H1 (cell line): ENCODE results near the gene VPS26A. TPM values are rescaled to one million over a fixed set of nuclear protein-coding genes. Genes with fewer than 3 reads are reported as not detected.

Experiments
- CTCF ChIA-PET: fragments of 300-600 bp; sonication (Branson Sonifier 250); formaldehyde crosslinking; loops from one replicate; lab custom pipeline; 2021; ENCODE audit not compliant: partially characterized antibody; lab: Charles Lee
- POLR2A ChIA-PET: fragments of 300-600 bp; sonication (Branson Sonifier 250); formaldehyde crosslinking; loops from one replicate; lab custom pipeline; 2021; ENCODE audit warnings: inconsistent platforms; ENCODE audit not compliant: partially characterized antibody; lab: Charles Lee
- DNase-seq, 2 experiments: peaks; one replicate each; pipeline versions ENCODE4 v3.0.0 to v3.0.0-alpha.2; 2010 to 2022; ENCODE audit warnings: low spot score in 2 of 2, low read depth in 1 of 2, mixed read lengths in 1 of 2
- FAIRE-seq: peaks from 2 replicates; lab custom pipeline; 2011; peaks lifted over from hg19 to GRCh38; lab: Jason Lieb, UNC
- H2AFZ ChIP-seq: 2 replicates; pipeline ENCODE4 v1.8.1; 2012; ENCODE audit warnings: low read length, inconsistent platforms
- H2AK5ac ChIP-seq: 2 replicates; pipeline ENCODE4 v1.6.1; 2013; ENCODE audit warnings: low read depth, low read length
- H2BK120ac ChIP-seq: replicated peaks from 2 replicates; pipeline ENCODE3; 2013; ENCODE audit warnings: low read depth, low read length, inconsistent platforms
- H2BK12ac ChIP-seq: 2 replicates; pipeline ENCODE4 v1.6.1; 2013; ENCODE audit warnings: low read depth, low read length
- H2BK15ac ChIP-seq: 2 replicates; pipeline ENCODE4 v1.6.1; 2013; ENCODE audit warnings: low read length
- H2BK20ac ChIP-seq: 2 replicates; pipeline ENCODE4 v1.6.1; 2013; ENCODE audit warnings: low read length
- H2BK5ac ChIP-seq: 2 replicates; pipeline ENCODE4 v1.6.1; 2013; ENCODE audit warnings: low read depth, low read length
- H3K14ac ChIP-seq: 2 replicates; pipeline ENCODE4 v1.6.1; 2013; ENCODE audit warnings: inconsistent platforms; ENCODE audit not compliant: insufficient read length
- H3K18ac ChIP-seq: 2 replicates; pipeline ENCODE4 v1.6.1; 2013; ENCODE audit warnings: low read length; ENCODE audit errors: extremely low read depth
- H3K23ac ChIP-seq: 2 replicates; pipeline ENCODE4 v1.6.1; 2013; ENCODE audit warnings: inconsistent platforms; ENCODE audit not compliant: insufficient read length
- H3K23me2 ChIP-seq: 2 replicates; pipeline ENCODE4 v1.6.1; 2013; ENCODE audit warnings: low read depth, low read length
- H3K27ac ChIP-seq: 2 replicates; pipeline ENCODE4 v1.6.1; 2011; ENCODE audit warnings: low read depth, low read length, inconsistent platforms
- H3K27me3 ChIP-seq, 4 experiments: replicated peaks in 1 of 4; 1 replicate in 1 of 4; 2 replicates in 3 of 4; pipeline versions ENCODE4 v1.6.1 to v1.8.1; 2011 to 2013; ENCODE audit warnings: low read length in 3 of 4, mild to moderate bottlenecking in 3 of 4, inconsistent platforms in 2 of 4, mixed read lengths in 2 of 4, moderate library complexity in 1 of 4; ENCODE audit not compliant: control insufficient read depth in 3 of 4, insufficient read depth in 3 of 4; ENCODE audit errors: extremely low read depth in 1 of 4
- H3K36me3 ChIP-seq, 4 experiments: 2 replicates each; pipeline versions ENCODE4 v1.6.1 to v1.8.1; 2011 to 2013; ENCODE audit warnings: mild to moderate bottlenecking in 4 of 4, low read length in 3 of 4, moderate library complexity in 2 of 4, control low read depth in 1 of 4, inconsistent platforms in 1 of 4; ENCODE audit not compliant: insufficient read depth in 4 of 4, control insufficient read depth in 2 of 4
- H3K4ac ChIP-seq: replicated peaks from 2 replicates; pipeline ENCODE3; 2013; ENCODE audit warnings: low read length, low read depth, mixed read lengths, inconsistent platforms; ENCODE audit not compliant: insufficient read length
- H3K4me1 ChIP-seq, 4 experiments: replicated peaks in 1 of 4; 1 replicate in 1 of 4; 2 replicates in 3 of 4; pipeline versions ENCODE4 v1.6.1 to v1.8.1; 2011 to 2013; ENCODE audit warnings: low read length in 3 of 4, inconsistent platforms in 2 of 4, mixed read lengths in 1 of 4; ENCODE audit not compliant: insufficient read depth in 4 of 4, control insufficient read depth in 3 of 4
- H3K4me2 ChIP-seq, 2 experiments: 2 replicates each; pipeline versions ENCODE4 v1.6.1 to v1.8.1; 2011 to 2013; ENCODE audit warnings: low read depth in 2 of 2, low read length in 2 of 2, control low read depth in 1 of 2, inconsistent platforms in 1 of 2, mild to moderate bottlenecking in 1 of 2; ENCODE audit not compliant: insufficient read depth in 1 of 2
- H3K4me3 ChIP-seq, 4 experiments: fragments of 200-600, 300-600 bp in 1 of 4; sonication (generic), shearing (Covaris generic), sonication (Bioruptor Twin) in 1 of 4; 2 replicates each; pipeline versions ENCODE4 v1.5.1 to v1.8.1; 2011 to 2016; ENCODE audit warnings: low read length in 4 of 4, low read depth in 3 of 4, control low read depth in 2 of 4, inconsistent platforms in 2 of 4, mild to moderate bottlenecking in 2 of 4, mixed read lengths in 1 of 4, moderate library complexity in 1 of 4; ENCODE audit not compliant: insufficient read depth in 2 of 4; ENCODE audit errors: extremely low read depth in 1 of 4
- H3K56ac ChIP-seq: replicated peaks from 2 replicates; pipeline ENCODE3; 2013; ENCODE audit warnings: low read depth, mild to moderate bottlenecking, mixed read lengths, low read length, inconsistent platforms; ENCODE audit not compliant: insufficient read length
- H3K79me1 ChIP-seq: 2 replicates; pipeline ENCODE4 v1.6.1; 2013; ENCODE audit warnings: low read depth, low read length, control low read depth
- H3K79me2 ChIP-seq, 2 experiments: 2 replicates each; pipeline versions ENCODE4 v1.6.1 to v1.8.1; 2012 to 2013; ENCODE audit warnings: low read length in 2 of 2, mild to moderate bottlenecking in 2 of 2, inconsistent platforms in 1 of 2; ENCODE audit not compliant: insufficient read depth in 2 of 2, control insufficient read depth in 1 of 2
- H3K9ac ChIP-seq, 4 experiments: replicated peaks in 1 of 4; 1 replicate in 1 of 4; 2 replicates in 3 of 4; pipeline versions ENCODE4 v1.6.1 to v1.8.1; 2011 to 2013; ENCODE audit warnings: low read depth in 3 of 4, low read length in 3 of 4, control low read depth in 2 of 4, mild to moderate bottlenecking in 2 of 4, moderate library complexity in 2 of 4, inconsistent platforms in 1 of 4; ENCODE audit errors: extremely low read depth in 1 of 4
- H3K9me3 ChIP-seq, 2 experiments: 2 replicates each; pipeline versions ENCODE4 v1.6.1 to v1.8.1; 2012 to 2013; ENCODE audit warnings: mild to moderate bottlenecking in 2 of 2, moderate library complexity in 2 of 2, control low read depth in 1 of 2, inconsistent platforms in 1 of 2, low read depth in 1 of 2, low read length in 1 of 2, mixed read lengths in 1 of 2; ENCODE audit not compliant: insufficient read depth in 2 of 2
- H4K20me1 ChIP-seq, 2 experiments: replicated peaks in 1 of 2; 2 replicates each; pipeline versions ENCODE3 to v1.8.1; 2011 to 2013; ENCODE audit warnings: inconsistent platforms in 2 of 2, low read length in 2 of 2, mild to moderate bottlenecking in 1 of 2; ENCODE audit not compliant: insufficient read depth in 2 of 2, control insufficient read depth in 1 of 2
- H4K5ac ChIP-seq: 2 replicates; pipeline ENCODE4 v1.6.1; 2013; ENCODE audit warnings: low read length, low read depth, mixed read lengths, inconsistent platforms; ENCODE audit not compliant: insufficient read length
- H4K8ac ChIP-seq: 2 replicates; pipeline ENCODE4 v1.8.0; 2013; ENCODE audit warnings: mild to moderate bottlenecking, moderate library complexity, low read length, inconsistent platforms; ENCODE audit not compliant: insufficient read depth; ENCODE audit errors: extremely low read depth
- H4K91ac ChIP-seq: replicated peaks from 2 replicates; pipeline ENCODE3; 2013; ENCODE audit warnings: low read length, mixed read lengths, inconsistent platforms; ENCODE audit not compliant: insufficient read length
- BCL11A ChIP-seq, 2 experiments: IDR thresholded peaks; one replicate each; pipeline ENCODE4 v1.6.1; 2011; ENCODE audit warnings: low read depth in 2 of 2, low read length in 2 of 2, mild to moderate bottlenecking in 2 of 2
- WGBS, 2 experiments: shearing (Covaris generic) in 1 of 2; methylation state at CpG; one replicate each; pipeline versions ENCODE4 v1.1.6 to v1.1.7; 2013 to 2015; ENCODE audit warnings: low lambda C conversion rate in 2 of 2, mixed read lengths in 2 of 2, inconsistent platforms in 1 of 2, low coverage in 1 of 2, missing lambda C conversion rate in 1 of 2; ENCODE audit not compliant: insufficient replicate concordance in 2 of 2, insufficient coverage in 1 of 2, insufficient read length in 1 of 2; ENCODE audit errors: extremely low coverage in 1 of 2, missing lambda C conversion rate in 1 of 2; 5-methylcytosine and 5-hydroxymethylcytosine counted together
- polyA plus RNA-seq, 7 experiments: library from polyadenylated mRNA; depleted of rRNA in 3 of 7; stranded (reverse) in 5 of 7; unstranded in 2 of 7; fragments of >200 nt in 5 of 7; fragments of 200-250 nt in 2 of 7; gene quantifications; 1 replicate in 5 of 7; 2 replicates in 1 of 7; 4 replicates in 1 of 7; pipeline versions ENCODE4 v1.2.1 to v1.2.3, GENCODE V29; 2011 to 2013; ENCODE audit warnings: missing spikeins in 2 of 7, mixed read lengths in 2 of 7
- total RNA-seq: library from RNA; stranded (reverse); fragmentation: NEBNext Ultra II Directional; extraction: Animal tissue kit (Norgen Biotek cat#: 25700); gene quantifications from 2 replicates; pipeline ENCODE4 v1.2.1, GENCODE V29; 2021

Gene VPS26A
- total and polyA plus RNA-seq, 2 of the 8 experiments (the other 6 are each of a cell fraction or from before 2014, with no cell fraction given) = 10.7 to 44.8 TPM

DNA sequence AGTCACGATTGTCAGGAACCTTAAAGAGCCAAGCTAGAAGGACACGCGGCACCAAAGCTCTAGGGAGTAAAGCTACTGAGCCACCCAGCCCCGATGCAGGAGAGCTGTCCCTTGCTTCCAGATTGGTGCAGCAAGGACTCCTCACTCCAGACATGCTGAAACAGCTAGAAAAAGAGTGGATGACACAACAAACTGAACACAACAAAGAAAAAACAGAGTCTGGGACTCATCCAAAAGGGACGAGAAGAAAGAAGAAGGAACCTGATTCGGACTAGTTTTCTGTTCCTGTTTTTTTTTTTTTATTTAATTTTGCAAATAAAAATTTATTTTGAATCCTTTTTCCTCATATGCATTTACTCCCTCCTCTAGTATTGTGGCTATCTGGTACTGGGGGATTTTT lies 84.8 kb downstream of the VPS26A start:
- Histone ChIP-seq H3K4me3 (no peak overlapping the region), H3K9me3 (no peaks in the 10 kb centered on the region), H3K4me1 (no peaks in the 10 kb centered on the region), H4K5ac (no peak overlapping the region), H3K36me3 (peaks cover 3 to 34% (median 23%) of the 10 kb centered on the region in 4 experiments; a peak in 7 of 8 replicates), H2AK5ac (no peak overlapping the region), H3K56ac (no peak overlapping the region), H3K79me1 (no peaks in the 10 kb centered on the region), H2BK20ac (no peak overlapping the region), H3K18ac (no peak overlapping the region), H3K23ac (no peak overlapping the region), H2BK15ac (no peak overlapping the region), H3K9ac (no peak overlapping the region), H3K14ac (no peak overlapping the region), H3K4me2 (no peak overlapping the region), H3K23me2 (no peaks in the 10 kb centered on the region), H4K20me1 (peaks cover 0 to 1% of the 10 kb centered on the region in 2 experiments), H3K79me2 (no peaks in the 10 kb centered on the region), H4K91ac (no peak overlapping the region), H3K4ac (no peak overlapping the region), H2AFZ (no peak overlapping the region), H4K8ac (no peak overlapping the region), H2BK5ac (no peak overlapping the region), H3K27me3 (no peaks in the 10 kb centered on the region), H2BK120ac (no peak overlapping the region), H2BK12ac (no peak overlapping the region), H3K27ac (no peak overlapping the region)
- whole genome bisulfite sequencing, 2 experiments = 92% methylated on average over 6 of the region's 6 CpGs; no CpG with 5 or more reads in 1 of the 2 experiments
- TF ChIP-seq BCL11A (IDR thresholded peaks at IDR 0.05; ENCODE audit: low read depth in 2 of 2, low read length in 2 of 2) = no peak
- CTCF ChIA-PET = interaction anchor here (0.6 to 1.1 kb wide), 4 partner anchors 10 to 199 kb away, joined by 3 to 5 read pairs (median 3); no protein-coding TSS in a partner anchor
- DNase-seq = no peak
- FAIRE-seq = no peak
- POLR2A ChIA-PET = interaction anchor here (0.6 kb wide), 1 partner anchor 28 kb away, joined by 3 read pairs; the partner anchor contains the start of gene SUPV3L1
